NT2/D1 (cell line): ENCODE data around the gene HJURP.

Source experiments
- DNase-seq: peaks from one replicate; pipeline ENCODE4 v3.0.0-alpha.2; 2011; ENCODE audit warnings: low read depth, low spot score
- H3K27me3 ChIP-seq: 2 replicates; pipeline ENCODE4 v1.6.0; 2011; ENCODE audit warnings: mild to moderate bottlenecking; ENCODE audit not compliant: insufficient read length, insufficient read depth
- H3K36me3 ChIP-seq: 2 replicates; pipeline ENCODE4 v1.6.1; 2011; ENCODE audit warnings: mild to moderate bottlenecking, low read length, mixed read lengths; ENCODE audit not compliant: insufficient read depth, insufficient read length
- H3K4me1 ChIP-seq: 2 replicates; pipeline ENCODE4 v1.5.1; 2011; ENCODE audit not compliant: insufficient read depth, insufficient read length
- H3K4me3 ChIP-seq: 2 replicates; pipeline ENCODE4 v1.5.1; 2011; ENCODE audit warnings: low read depth; ENCODE audit not compliant: insufficient read length
- H3K9ac ChIP-seq: 2 replicates; pipeline ENCODE4 v1.6.0; 2011; ENCODE audit warnings: low read depth; ENCODE audit not compliant: insufficient read length
- H3K9me3 ChIP-seq: 2 replicates; pipeline ENCODE4 v1.5.1; 2011; ENCODE audit warnings: mild to moderate bottlenecking, low read length; ENCODE audit not compliant: insufficient read depth
- SUZ12 ChIP-seq: IDR thresholded peaks from 2 replicates; pipeline ENCODE4 v1.6.1; 2011; ENCODE audit not compliant: insufficient read length, insufficient read depth; ENCODE audit errors: extremely low read depth
- YY1 ChIP-seq: IDR thresholded peaks from 2 replicates; pipeline ENCODE4 v1.6.1; 2011; ENCODE audit not compliant: insufficient read length, insufficient read depth
- ZNF274 ChIP-seq: IDR thresholded peaks from 2 replicates; pipeline ENCODE4 v1.6.1; 2011; ENCODE audit warnings: mild to moderate bottlenecking, low read depth, low read length

Gene HJURP

GRCh38 chr2:233822101-233822771 lies 32.1 kb downstream of the HJURP start:
- Histone ChIP-seq H3K9me3 (no peaks in the 10 kb centered on the region), H3K4me1 (peaks cover 7% of the 10 kb centered on the region), H3K9ac (no peak overlapping the region), H3K27me3 (peaks cover 2% of the 10 kb centered on the region), H3K36me3 (no peaks in the 10 kb centered on the region), H3K4me3 (no peak overlapping the region)
- no peak for DNase-seq
- TF ChIP-seq ZNF274 = no peak
- TF ChIP-seq YY1 = no peak
- TF ChIP-seq SUZ12 = no peak

GRCh38 chr2:233821709-233822100 lies 32.6 kb downstream of the HJURP start:
- TF ChIP-seq ZNF274 = no peak
- no peak for TF ChIP-seq YY1
- TF ChIP-seq SUZ12 = no peak

GRCh38 chr2:233821196-233821595 lies 33.1 kb downstream of the HJURP start:
- Histone ChIP-seq H3K9me3 (no peaks in the 10 kb centered on the region), H3K9ac (no peak overlapping the region), H3K4me3 (no peak overlapping the region), H3K36me3 (no peaks in the 10 kb centered on the region), H3K4me1 (peaks cover 7% of the 10 kb centered on the region), H3K27me3 (peaks cover 2% of the 10 kb centered on the region)
- no peak for TF ChIP-seq YY1
- TF ChIP-seq SUZ12 = no peak
- no peak for TF ChIP-seq ZNF274
- DNase-seq = no peak

More at GRCh38 chr2:233821709-233822100, 32.6 kb downstream of the HJURP start:
- H3K4me1 ChIP-seq = peaks cover 7% of the 10 kb centered on the region
- no peak for DNase-seq
- H3K36me3 ChIP-seq = no peaks in the 10 kb centered on the region
- no peak overlapping the region for H3K4me3 ChIP-seq
- H3K27me3 ChIP-seq = peaks cover 2% of the 10 kb centered on the region
- H3K9me3 ChIP-seq = no peaks in the 10 kb centered on the region
- H3K9ac ChIP-seq = no peak overlapping the region

GRCh38 chr2:233820774-233821105 lies 33.6 kb downstream of the HJURP start:
- TF ChIP-seq ZNF274 (no peak), SUZ12 (no peak)
- H3K9me3 ChIP-seq = no peaks in the 10 kb centered on the region
- DNase-seq = no peak
- no peak overlapping the region for H3K9ac ChIP-seq
- no peak overlapping the region for H3K4me3 ChIP-seq
- no peaks in the 10 kb centered on the region for H3K36me3 ChIP-seq
- peaks cover 2% of the 10 kb centered on the region for H3K27me3 ChIP-seq
- H3K4me1 ChIP-seq = peaks cover 7% of the 10 kb centered on the region

- DNase-seq = no peak
- no peaks in the 10 kb centered on the region for H3K9me3 ChIP-seq
- TF ChIP-seq YY1 (no peak), SUZ12 (no peak), ZNF274 (no peak)
- no peak overlapping the region for H3K9ac ChIP-seq
- H3K4me1 ChIP-seq = peaks cover 7% of the 10 kb centered on the region
- H3K36me3 ChIP-seq = no peaks in the 10 kb centered on the region
- H3K4me3 ChIP-seq = no peak overlapping the region
- H3K27me3 ChIP-seq = peaks cover 2% of the 10 kb centered on the region
Observed at GRCh38 chr2:233819884-233820773, 34.2 kb downstream of the HJURP start.

- Histone ChIP-seq H3K4me1 (peaks cover 7% of the 10 kb centered on the region), H3K27me3 (peaks cover 2% of the 10 kb centered on the region), H3K9ac (no peak overlapping the region), H3K4me3 (no peak overlapping the region), H3K9me3 (no peaks in the 10 kb centered on the region), H3K36me3 (no peaks in the 10 kb centered on the region)
- no peak for TF ChIP-seq ZNF274
- TF ChIP-seq SUZ12 = no peak
- no peak for TF ChIP-seq YY1
- no peak for DNase-seq
Observed at GRCh38 chr2:233818639-233819621, 35.4 kb downstream of the HJURP start.
